VCaP (cell line): ENCODE results near the gene CDH18.

Experiments used
- H3K27ac ChIP-seq: fragments of 450-650 bp; 2 replicates; pipeline ENCODE4 v1.5.1; 2017
- TF ChIP-seq, protein P1 (sequence below): fragments of 450-650 bp; conservative IDR thresholded peaks from 2 replicates; pipeline ENCODE4 v1.5.1; 2017; ENCODE audit warnings: mild to moderate bottlenecking, moderate library complexity

Gene CDH18

DNA sequence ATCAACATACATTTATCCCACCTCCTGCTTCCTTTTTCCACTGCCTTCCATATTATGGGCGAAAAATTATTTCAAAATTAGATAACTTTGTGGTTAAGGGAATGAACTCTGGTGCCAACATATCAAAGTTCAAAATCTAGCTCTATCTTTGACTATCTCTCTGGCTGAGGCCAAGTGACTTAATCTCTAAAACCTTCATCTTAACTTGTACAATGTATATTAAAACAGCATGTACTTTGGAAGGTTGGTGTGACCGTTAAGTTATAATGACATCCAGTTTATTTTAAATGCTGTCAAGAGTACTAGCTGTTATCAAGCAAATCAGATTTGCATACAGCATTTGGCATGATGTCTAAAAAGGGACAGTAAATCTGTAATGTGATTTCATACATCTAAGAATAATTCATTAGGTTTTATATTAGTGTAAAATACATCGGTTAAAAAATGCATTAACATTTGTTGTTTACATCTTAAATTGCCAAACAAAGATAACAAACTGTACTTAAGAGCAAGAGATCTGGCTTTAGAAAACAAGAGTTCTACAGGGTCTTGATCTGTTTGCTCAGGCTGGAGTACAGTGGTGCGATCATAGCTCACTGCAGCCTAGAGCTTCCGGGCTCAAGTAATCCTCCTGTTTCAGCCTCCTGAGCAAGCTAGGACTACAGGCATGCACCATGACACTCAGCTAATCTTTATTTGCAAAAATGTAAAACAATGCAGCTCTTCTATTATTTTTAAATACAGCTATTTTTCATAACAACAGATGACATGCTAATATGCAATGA is 102.8 kb downstream of the CDH18 start:
- TF ChIP-seq, protein P1, sequence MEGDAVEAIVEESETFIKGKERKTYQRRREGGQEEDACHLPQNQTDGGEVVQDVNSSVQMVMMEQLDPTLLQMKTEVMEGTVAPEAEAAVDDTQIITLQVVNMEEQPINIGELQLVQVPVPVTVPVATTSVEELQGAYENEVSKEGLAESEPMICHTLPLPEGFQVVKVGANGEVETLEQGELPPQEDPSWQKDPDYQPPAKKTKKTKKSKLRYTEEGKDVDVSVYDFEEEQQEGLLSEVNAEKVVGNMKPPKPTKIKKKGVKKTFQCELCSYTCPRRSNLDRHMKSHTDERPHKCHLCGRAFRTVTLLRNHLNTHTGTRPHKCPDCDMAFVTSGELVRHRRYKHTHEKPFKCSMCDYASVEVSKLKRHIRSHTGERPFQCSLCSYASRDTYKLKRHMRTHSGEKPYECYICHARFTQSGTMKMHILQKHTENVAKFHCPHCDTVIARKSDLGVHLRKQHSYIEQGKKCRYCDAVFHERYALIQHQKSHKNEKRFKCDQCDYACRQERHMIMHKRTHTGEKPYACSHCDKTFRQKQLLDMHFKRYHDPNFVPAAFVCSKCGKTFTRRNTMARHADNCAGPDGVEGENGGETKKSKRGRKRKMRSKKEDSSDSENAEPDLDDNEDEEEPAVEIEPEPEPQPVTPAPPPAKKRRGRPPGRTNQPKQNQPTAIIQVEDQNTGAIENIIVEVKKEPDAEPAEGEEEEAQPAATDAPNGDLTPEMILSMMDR: no peak
- H3K27ac ChIP-seq: no peak overlapping the region

DNA sequence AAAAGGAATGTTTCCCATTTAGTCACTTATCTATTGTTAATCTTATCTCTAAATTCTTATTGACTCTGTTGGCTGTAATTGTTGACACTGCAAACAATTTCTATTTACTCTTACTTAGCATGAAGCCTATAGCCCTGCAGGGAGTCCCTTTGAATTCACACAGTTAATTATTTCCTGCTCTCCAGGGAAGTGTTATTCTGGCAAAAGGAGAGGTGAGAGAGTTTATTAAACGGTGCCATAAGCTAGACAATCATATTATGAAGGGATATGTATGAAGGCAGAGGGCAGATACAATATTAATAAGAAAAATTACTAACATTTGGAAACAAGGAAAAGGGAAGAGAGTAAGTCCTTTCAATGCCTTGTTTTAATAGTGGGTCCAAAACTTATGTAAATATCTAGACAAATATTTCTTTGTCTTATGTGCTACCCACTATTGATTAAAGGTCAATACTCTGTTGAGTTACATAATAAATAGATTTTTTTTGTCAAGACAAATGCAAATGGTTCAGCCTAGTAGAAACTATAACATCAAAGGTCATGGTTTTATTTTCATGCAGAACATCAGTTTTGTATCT is 107.1 kb downstream of the CDH18 start:
- no peak overlapping the region for H3K27ac ChIP-seq
- TF ChIP-seq, protein P1: no peak

DNA sequence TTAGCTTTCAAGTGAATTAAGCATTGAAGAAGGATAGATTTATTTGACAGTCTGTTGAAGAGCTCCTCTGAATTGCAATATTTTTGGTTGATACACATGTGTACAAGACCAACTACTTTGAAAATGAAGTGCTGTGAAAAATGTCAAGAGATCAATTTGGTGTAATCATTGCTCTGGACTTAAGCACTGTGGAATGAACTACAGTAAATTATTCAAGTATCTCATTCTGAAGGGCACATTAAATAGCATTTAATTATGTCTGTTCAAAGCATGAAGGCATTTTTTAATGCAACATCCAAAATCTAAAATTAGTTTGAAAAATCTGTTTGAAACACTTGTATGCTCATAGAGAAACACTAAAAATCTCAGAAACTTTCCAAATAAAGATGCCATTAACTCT is 107.5 kb downstream of the CDH18 start:
- TF ChIP-seq, protein P1: no peak
- H3K27ac ChIP-seq: no peak overlapping the region

DNA sequence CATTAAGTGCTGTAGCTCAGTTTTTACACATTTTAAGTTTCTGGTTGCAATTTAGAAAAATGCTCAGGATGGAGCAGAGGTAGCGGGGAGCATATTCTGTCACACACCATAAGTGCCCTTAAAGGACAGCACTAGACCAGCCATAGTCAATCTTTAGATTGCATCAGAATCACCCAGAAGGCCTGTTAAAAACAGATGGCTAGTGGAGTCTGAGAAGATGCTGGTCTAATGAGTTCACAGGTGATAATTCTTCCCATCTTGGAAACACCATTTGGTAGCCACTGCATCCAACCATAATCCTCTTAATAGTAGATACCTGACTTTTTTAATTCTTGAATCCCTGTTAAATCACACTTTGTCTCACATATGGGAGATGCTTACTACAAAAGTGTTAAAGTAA is 113.2 kb downstream of the CDH18 start:
- TF ChIP-seq, protein P1: no peak
- no peak overlapping the region for H3K27ac ChIP-seq

DNA sequence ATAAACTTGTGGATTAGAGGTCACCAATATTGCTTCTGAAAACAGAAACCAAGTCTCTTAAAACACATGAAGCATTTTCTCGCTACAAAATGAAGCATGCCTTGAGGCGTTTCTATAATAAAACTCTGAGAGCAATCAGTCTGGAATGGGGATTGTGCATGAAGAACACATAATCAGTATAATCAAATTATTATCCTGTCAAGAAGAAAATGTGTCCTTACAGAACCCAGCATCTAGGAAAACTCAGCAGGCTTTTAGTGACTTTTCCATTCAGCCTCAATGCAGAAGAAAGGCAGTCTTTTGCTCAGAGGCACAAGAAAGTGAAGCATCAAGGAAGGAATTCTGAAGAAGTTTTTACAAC is 121.9 kb downstream of the CDH18 start:
- TF ChIP-seq, protein P1: no peak
- no peak overlapping the region for H3K27ac ChIP-seq

DNA sequence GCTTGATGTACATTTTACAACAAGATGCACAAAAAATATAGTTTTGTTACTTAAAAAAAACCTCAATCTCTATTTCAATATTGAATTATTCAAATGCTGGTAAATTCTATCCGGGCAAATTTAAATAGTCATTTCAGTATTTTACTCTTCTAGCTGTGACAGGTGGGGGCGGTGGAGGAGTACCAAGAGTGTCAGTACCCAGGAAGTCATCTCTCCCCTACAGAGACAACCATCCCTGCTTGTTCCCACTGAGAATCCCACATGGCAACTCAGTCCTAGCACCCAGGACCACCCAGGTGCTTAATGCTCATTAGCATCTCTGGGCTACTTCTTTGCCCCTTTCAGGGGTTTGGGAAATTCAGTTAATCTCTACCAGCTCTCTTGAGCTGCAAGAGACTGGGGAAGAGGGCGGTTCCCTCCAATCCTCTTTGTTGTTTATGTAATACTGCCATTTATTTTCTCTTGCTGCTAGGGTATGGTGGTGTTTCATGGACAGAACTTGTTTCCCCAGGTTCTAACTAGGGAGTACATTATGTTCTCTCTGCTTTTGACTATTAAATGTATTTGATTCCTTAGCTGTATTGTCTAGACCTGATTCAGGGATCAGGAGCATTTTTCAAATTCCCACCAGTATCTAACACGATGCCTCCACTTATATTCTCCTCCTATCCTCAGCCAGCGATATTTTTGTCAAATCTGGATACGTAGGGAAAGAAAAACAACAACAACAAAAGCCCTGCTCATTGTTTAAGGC is 122.5 kb downstream of the CDH18 start:
- H3K27ac ChIP-seq: no peak overlapping the region
- TF ChIP-seq, protein P1: no peak

DNA sequence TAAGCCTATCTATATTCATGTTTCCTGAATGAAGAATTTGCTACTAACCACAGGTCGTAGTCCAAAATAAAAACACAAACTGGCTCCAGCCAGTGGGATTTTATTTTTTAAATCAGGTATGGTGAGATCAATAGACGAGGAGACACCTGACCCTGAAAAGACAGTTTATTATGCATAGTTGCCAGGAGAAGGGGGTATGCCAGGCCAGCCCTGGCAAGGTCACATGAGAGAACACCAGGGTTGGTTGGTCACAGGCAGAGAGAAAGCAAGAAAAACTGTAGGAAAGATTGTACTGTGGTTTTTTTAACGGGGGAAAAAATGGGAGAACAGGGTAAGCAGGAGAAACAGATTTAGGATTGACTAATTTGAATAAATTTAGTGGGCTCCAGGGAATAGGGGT is 125.3 kb downstream of the CDH18 start:
- no peak overlapping the region for H3K27ac ChIP-seq
- TF ChIP-seq, protein P1: no peak
